HG02885 (cell line): Measurements from ENCODE around the gene NRG2.

Experiments
- ATAC-seq: cut with Tn5 transposase; IDR thresholded peaks from one replicate; pipeline ENCODE4 v1.9.1; 2021; ENCODE audit warnings: mild to moderate bottlenecking; ENCODE audit not compliant: unreplicated experiment, poor library complexity

NRG2 gene

GRCh38 chr5:139954022-139954421 is 89.1 kb downstream of the NRG2 start:
- no peak for ATAC-seq

- no peak for ATAC-seq
Observed at GRCh38 chr5:139952574-139952973, 90.5 kb downstream of the NRG2 start.

- no peak for ATAC-seq
Observed at GRCh38 chr5:139951983-139952382, 91.1 kb downstream of the NRG2 start.

GRCh38 chr5:139951296-139951924 is 91.7 kb downstream of the NRG2 start:
- ATAC-seq, result no peak

- ATAC-seq, result no peak
Observed at GRCh38 chr5:139950436-139950835, 92.7 kb downstream of the NRG2 start.

GRCh38 chr5:139949710-139950109 is 93.4 kb downstream of the NRG2 start:
- ATAC-seq, result no peak

GRCh38 chr5:139947727-139948126 is 95.4 kb downstream of the NRG2 start:
- no peak for ATAC-seq

- no peak for ATAC-seq
Observed at GRCh38 chr5:139946440-139946839, 96.7 kb downstream of the NRG2 start.

- ATAC-seq, result no peak
Observed at GRCh38 chr5:139946006-139946405, 97.1 kb downstream of the NRG2 start.

- no peak for ATAC-seq
Observed at GRCh38 chr5:139942243-139942642, 100.9 kb downstream of the NRG2 start.

GRCh38 chr5:139930406-139930805 is 112.7 kb downstream of the NRG2 start:
- ATAC-seq, result no peak

GRCh38 chr5:139926797-139927503 is 116.1 kb downstream of the NRG2 start:
- no peak for ATAC-seq

GRCh38 chr5:139925650-139926640 is 117.2 kb downstream of the NRG2 start:
- ATAC-seq, result no peak

GRCh38 chr5:139925216-139925562 is 117.9 kb downstream of the NRG2 start:
- ATAC-seq, result no peak

- ATAC-seq, result no peak
Observed at GRCh38 chr5:139924294-139925215, 118.5 kb downstream of the NRG2 start.

GRCh38 chr5:139919308-139919707 is 123.8 kb downstream of the NRG2 start:
- ATAC-seq, result no peak

GRCh38 chr5:139915834-139916233 is 127.3 kb downstream of the NRG2 start:
- ATAC-seq, result no peak

GRCh38 chr5:139915266-139915665 is 127.8 kb downstream of the NRG2 start:
- ATAC-seq, result no peak

- ATAC-seq, result no peak
Observed at GRCh38 chr5:139914218-139914807, 128.8 kb downstream of the NRG2 start.

GRCh38 chr5:139912804-139913203 is 130.3 kb downstream of the NRG2 start:
- no peak for ATAC-seq
